Stimulated activated CD4-positive, alpha-beta T cell treated with anti-CD3 and anti-CD28 coated beads, Interleukin-2, amount 100 ng/mL, for 4 hours (primary cell): Measurements from ENCODE around the gene CYTH4.
A peak's percentile ranks its signal among the peaks of the same experiment; 100 is the strongest.
"Not testable (repeated sequence)": the region's sequence is repeated elsewhere in the genome, so short reads cannot be mapped to it uniquely, and the experiment has no call there.

Source experiments
- DNase-seq: peaks from one replicate; pipeline ENCODE4 v3.0.0-alpha.2; 2020; ENCODE audit warnings: low read depth

Gene CYTH4

GRCh38 chr22:37310075-37310606 is 27.8 kb downstream of the CYTH4 start:
- DNase-seq: no peak

- DNase-seq: no peak
These were observed 28.7 kb downstream of the CYTH4 start for GRCh38 chr22:37310815-37311595.

- DNase-seq: no peak
These were observed 29.5 kb downstream of the CYTH4 start for GRCh38 chr22:37311761-37312312.

GRCh38 chr22:37312549-37313183 is 30.4 kb downstream of the CYTH4 start:
- DNase-seq: no peak

GRCh38 chr22:37313376-37314314 is 31.3 kb downstream of the CYTH4 start:
- no peak for DNase-seq

- DNase-seq: no peak
These were observed 32.2 kb downstream of the CYTH4 start for GRCh38 chr22:37314315-37315074.

- no peak for DNase-seq
These were observed 34.1 kb downstream of the CYTH4 start for GRCh38 chr22:37316405-37316804.

- DNase-seq: peak; percentile 60
These were observed 34.6 kb downstream of the CYTH4 start for GRCh38 chr22:37316875-37317371.

GRCh38 chr22:37317698-37318210 is 35.4 kb downstream of the CYTH4 start:
- no peak for DNase-seq

- no peak for DNase-seq
These were observed 36.2 kb downstream of the CYTH4 start for GRCh38 chr22:37318364-37319109.

- DNase-seq: no peak
These were observed 37.2 kb downstream of the CYTH4 start for GRCh38 chr22:37319469-37319868.

GRCh38 chr22:37320726-37321677 is 38.7 kb downstream of the CYTH4 start:
- DNase-seq: no peak

- no peak for DNase-seq
These were observed 42.2 kb downstream of the CYTH4 start for GRCh38 chr22:37324340-37325038.

- DNase-seq: no peak
These were observed 42.7 kb downstream of the CYTH4 start for GRCh38 chr22:37325039-37325395.

- no peak for DNase-seq
These were observed 44.4 kb downstream of the CYTH4 start for GRCh38 chr22:37326726-37327125.

- DNase-seq: no peak
These were observed 45.7 kb downstream of the CYTH4 start for GRCh38 chr22:37328017-37328416.

GRCh38 chr22:37328538-37329237 is 46.4 kb downstream of the CYTH4 start:
- DNase-seq: not testable (repeated sequence)
